ENCODE data around the gene NAA25. TPM values are rescaled to one million over a fixed set of nuclear protein-coding genes. Genes with fewer than 3 reads are reported as not detected.
"Not testable (repeated sequence)": the region's sequence is repeated elsewhere in the genome, so short reads cannot be mapped to it uniquely, and the experiment has no call there.

The NAA25 gene
- total and polyA plus RNA-seq, 5 donors: 4.6 to 21.7 (median 15.6) TPM

GRCh38 chr12:112005419-112006395 is 102.9 kb downstream of the NAA25 start:
- intact Hi-C loops (cut with DNase I): no loop called here
- DNase-seq (no peak), ATAC-seq (peak in 1 of 2 donors; percentile 65)
- peaks cover 5% of the 10 kb centered on the region for H3K4me1 ChIP-seq (ENCODE audit: control insufficient read depth, insufficient read depth, low read length)
- H3K27me3 ChIP-seq (ENCODE audit: control insufficient read depth, insufficient read depth): no peaks in the 10 kb centered on the region
- 85% methylated on average over 6 of the region's 6 CpGs for WGBS
- H3K4me3 ChIP-seq (ENCODE audit: low read length): no peak overlapping the region
- H3K9me3 ChIP-seq (ENCODE audit: control insufficient read depth, low read length): no peaks in the 10 kb centered on the region
- no peak overlapping the region for H3K27ac ChIP-seq (ENCODE audit: low read length)

GRCh38 chr12:112004041-112004440 is 104.5 kb downstream of the NAA25 start:
- over 99% methylated on average over 3 of the region's 3 CpGs for WGBS
- no peak overlapping the region for H3K27ac ChIP-seq (ENCODE audit: low read length)
- H3K9me3 ChIP-seq (ENCODE audit: control insufficient read depth, low read length): no peaks in the 10 kb centered on the region
- DNase-seq: no peak
- intact Hi-C loops (cut with DNase I): no loop called here
- no peak for ATAC-seq
- H3K27me3 ChIP-seq (ENCODE audit: control insufficient read depth, insufficient read depth): no peaks in the 10 kb centered on the region
- H3K4me1 ChIP-seq (ENCODE audit: control insufficient read depth, insufficient read depth, low read length): peaks cover 2% of the 10 kb centered on the region
- no peak overlapping the region for H3K4me3 ChIP-seq (ENCODE audit: low read length)

DNA sequence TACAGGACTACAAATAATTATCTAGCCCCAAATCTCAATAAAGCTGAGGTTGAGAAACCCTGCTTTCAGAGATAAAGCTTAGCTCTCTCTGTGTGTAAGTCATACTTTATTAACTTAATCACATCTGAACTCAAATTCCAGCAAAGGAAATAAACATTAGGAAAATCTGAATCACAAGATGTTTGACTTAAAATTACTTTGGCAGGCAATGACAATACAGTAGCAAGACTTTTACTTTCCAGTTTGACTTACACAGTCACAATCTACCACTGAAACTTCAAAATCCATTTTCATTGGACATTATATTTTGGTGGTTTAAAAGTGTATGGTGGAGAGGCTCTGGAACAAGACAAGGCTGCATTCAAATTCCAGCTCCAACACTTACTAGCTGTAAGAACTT is 107.0 kb downstream of the NAA25 start:
- DNase-seq (no peak), ATAC-seq (no peak)
- Histone ChIP-seq H3K4me3 (ENCODE audit: low read length) (no peak overlapping the region), H3K4me1 (ENCODE audit: control insufficient read depth, insufficient read depth, low read length) (peaks cover 3% of the 10 kb centered on the region), H3K27ac (ENCODE audit: low read length) (no peak overlapping the region), H3K27me3 (ENCODE audit: control insufficient read depth, insufficient read depth) (no peaks in the 10 kb centered on the region), H3K9me3 (ENCODE audit: control insufficient read depth, low read length) (no peaks in the 10 kb centered on the region)
- intact Hi-C loops (cut with DNase I): no loop called here

DNA sequence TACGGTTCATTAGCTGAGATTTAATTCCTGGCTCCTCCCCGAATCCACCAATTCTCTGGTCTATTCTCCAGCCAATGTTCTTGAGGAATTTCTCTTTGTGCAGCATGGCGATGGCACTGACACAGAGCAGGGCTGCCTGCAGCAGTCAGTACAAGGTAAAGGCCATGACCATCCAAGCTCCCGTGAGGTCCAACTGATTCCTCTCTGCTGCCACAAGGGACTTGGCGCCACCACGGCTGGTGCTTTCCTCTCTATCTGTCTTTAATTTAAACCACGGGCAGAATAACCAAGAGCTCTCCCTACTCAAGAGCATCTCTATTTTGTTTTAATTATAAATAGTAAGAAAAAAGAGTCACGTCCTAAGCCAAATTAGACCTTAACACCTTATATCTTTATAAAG is 107.8 kb downstream of the NAA25 start:
- intact Hi-C loops (cut with DNase I): no loop called here
- DNase-seq (no peak), ATAC-seq (no peak)
- no peaks in the 10 kb centered on the region for H3K27me3 ChIP-seq (ENCODE audit: control insufficient read depth, insufficient read depth)
- no peaks in the 10 kb centered on the region for H3K9me3 ChIP-seq (ENCODE audit: control insufficient read depth, low read length)
- H3K4me1 ChIP-seq (ENCODE audit: control insufficient read depth, insufficient read depth, low read length): peaks cover 3% of the 10 kb centered on the region
- H3K27ac ChIP-seq (ENCODE audit: low read length): no peak overlapping the region
- WGBS: 92% methylated on average over 8 of the region's 8 CpGs
- H3K4me3 ChIP-seq (ENCODE audit: low read length): no peak overlapping the region

GRCh38 chr12:111999129-111999528 is 109.5 kb downstream of the NAA25 start:
- WGBS: 96% methylated on average over 9 of the region's 9 CpGs
- H3K4me3 ChIP-seq (ENCODE audit: low read length); H3K4me1 ChIP-seq (ENCODE audit: control insufficient read depth, insufficient read depth, low read length); H3K9me3 ChIP-seq (ENCODE audit: control insufficient read depth, low read length); ATAC-seq; H3K27ac ChIP-seq (ENCODE audit: low read length); DNase-seq; H3K27me3 ChIP-seq (ENCODE audit: control insufficient read depth, insufficient read depth); intact Hi-C loops (cut with DNase I): not testable (repeated sequence)

- no peaks in the 10 kb centered on the region for H3K27me3 ChIP-seq (ENCODE audit: control insufficient read depth, insufficient read depth)
- intact Hi-C loops (cut with DNase I): no loop called here
- WGBS: 77% methylated on average over 4 of the region's 4 CpGs
- H3K4me1 ChIP-seq (ENCODE audit: control insufficient read depth, insufficient read depth, low read length): peaks cover 5% of the 10 kb centered on the region
- H3K27ac ChIP-seq (ENCODE audit: low read length): no peak overlapping the region
- H3K4me3 ChIP-seq (ENCODE audit: low read length): no peak overlapping the region
- peak in 1 of 2 donors; percentile 22 for ATAC-seq
- H3K9me3 ChIP-seq (ENCODE audit: control insufficient read depth, low read length): no peaks in the 10 kb centered on the region
- DNase-seq: no peak
These were observed 110.6 kb downstream of the NAA25 start for GRCh38 chr12:111998015-111998414.

DNA sequence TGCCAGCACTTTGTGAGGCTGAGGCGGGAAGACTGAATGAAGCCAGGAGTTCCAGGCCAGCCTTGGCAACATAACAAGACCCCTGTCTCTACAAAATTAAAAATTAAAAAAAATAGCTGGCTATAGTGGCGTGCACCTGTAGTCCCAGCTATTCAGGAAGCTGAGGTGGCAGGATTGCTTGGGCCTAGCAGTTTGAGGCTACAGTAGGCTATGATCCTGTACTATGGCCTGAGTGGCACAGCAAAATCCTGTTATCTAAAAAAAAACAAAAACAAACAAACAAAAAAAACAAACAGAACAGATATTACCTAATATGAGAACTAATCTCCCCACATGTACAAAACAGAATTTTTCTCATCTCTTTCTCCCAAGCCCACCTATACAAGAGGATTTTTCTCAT is 111.3 kb downstream of the NAA25 start:
- ATAC-seq: no peak
- H3K4me1 ChIP-seq (ENCODE audit: control insufficient read depth, insufficient read depth, low read length): peaks cover 7% of the 10 kb centered on the region
- no peak overlapping the region for H3K4me3 ChIP-seq (ENCODE audit: low read length)
- intact Hi-C loops (cut with DNase I): no loop called here
- no peaks in the 10 kb centered on the region for H3K9me3 ChIP-seq (ENCODE audit: control insufficient read depth, low read length)
- WGBS: 89% methylated on average over 2 of the region's 2 CpGs
- no peak for DNase-seq
- no peak overlapping the region for H3K27ac ChIP-seq (ENCODE audit: low read length)
- H3K27me3 ChIP-seq (ENCODE audit: control insufficient read depth, insufficient read depth): no peaks in the 10 kb centered on the region

DNA sequence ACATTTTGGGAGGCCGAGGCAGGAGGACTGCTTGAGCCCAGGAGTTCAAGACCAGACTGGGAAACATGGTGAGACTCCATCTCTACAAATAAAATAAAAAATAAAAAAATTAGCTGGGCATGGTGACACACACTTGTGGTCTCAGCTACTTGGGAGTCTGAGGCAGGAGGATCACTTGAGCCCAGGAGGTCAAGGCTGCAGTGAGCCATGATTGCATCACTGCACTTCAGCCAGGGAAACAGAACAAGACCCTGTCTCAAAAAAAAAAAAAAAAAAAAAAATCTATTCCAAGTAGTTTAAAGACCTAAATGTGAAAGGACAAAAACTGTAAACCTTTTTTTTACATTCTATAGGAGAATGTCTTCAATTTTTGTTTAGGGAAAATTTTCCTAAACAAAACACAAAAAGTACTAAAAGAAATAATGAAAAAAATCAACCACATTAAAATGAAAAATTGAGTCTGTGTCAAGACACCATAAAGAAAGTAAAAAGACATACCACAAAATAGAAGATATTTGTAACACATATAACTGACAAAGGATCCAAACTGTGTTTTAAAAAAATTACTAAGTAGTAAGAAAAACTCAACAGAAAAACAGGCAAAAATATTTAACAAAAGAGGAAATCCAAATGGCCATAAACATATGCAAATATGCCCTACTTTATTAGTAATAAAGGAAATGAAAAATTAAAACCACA is 112.7 kb downstream of the NAA25 start:
- no peak for ATAC-seq
- peaks cover 5% of the 10 kb centered on the region for H3K4me1 ChIP-seq (ENCODE audit: control insufficient read depth, insufficient read depth, low read length)
- intact Hi-C loops (cut with DNase I): no loop called here

GRCh38 chr12:111994211-111995111 is 114.1 kb downstream of the NAA25 start:
- H3K27me3 ChIP-seq (ENCODE audit: control insufficient read depth, insufficient read depth); H3K9me3 ChIP-seq (ENCODE audit: control insufficient read depth, low read length); DNase-seq; intact Hi-C loops (cut with DNase I); H3K4me1 ChIP-seq (ENCODE audit: control insufficient read depth, insufficient read depth, low read length); H3K4me3 ChIP-seq (ENCODE audit: low read length); H3K27ac ChIP-seq (ENCODE audit: low read length); ATAC-seq: not testable (repeated sequence)
- 56% methylated on average over 17 of the region's 17 CpGs for WGBS

More for the DNA sequence above, 112.7 kb downstream of the NAA25 start:
- DNase-seq: no peak
- Histone ChIP-seq H3K27ac (ENCODE audit: low read length) (no peak overlapping the region), H3K4me3 (ENCODE audit: low read length) (no peak overlapping the region), H3K27me3 (ENCODE audit: control insufficient read depth, insufficient read depth) (no peaks in the 10 kb centered on the region), H3K9me3 (ENCODE audit: control insufficient read depth, low read length) (no peaks in the 10 kb centered on the region)
- WGBS: 98% methylated on average over 1 of the region's 1 CpG

- Histone ChIP-seq H3K9me3 (ENCODE audit: control insufficient read depth, low read length) (no peaks in the 10 kb centered on the region), H3K27ac (ENCODE audit: low read length) (no peak overlapping the region), H3K4me3 (ENCODE audit: low read length) (no peak overlapping the region), H3K4me1 (ENCODE audit: control insufficient read depth, insufficient read depth, low read length) (peaks cover 5% of the 10 kb centered on the region), H3K27me3 (ENCODE audit: control insufficient read depth, insufficient read depth) (no peaks in the 10 kb centered on the region)
- intact Hi-C loops (cut with DNase I): no loop called here
- WGBS: 78% methylated on average over 2 of the region's 2 CpGs
- ATAC-seq (no peak), DNase-seq (no peak)
These were observed 115.1 kb downstream of the NAA25 start for GRCh38 chr12:111993292-111994150.

All from right cardiac atrium (tissue), 5 donors.